Mesenchymal stem cell (in vitro differentiated cells and primary cell): Measurements from ENCODE around the gene ATAD2B.

ENCODE experiments used
- DNase-seq: peaks from one replicate; pipeline ENCODE4 v3.0.0-alpha.2; 2013
- H2AFZ ChIP-seq: one replicate; pipeline ENCODE4 v1.6.1; 2013; ENCODE audit warnings: low read depth, mild to moderate bottlenecking, control low read depth, inconsistent platforms, low read length, moderate library complexity
- H2AK5ac ChIP-seq: 2 replicates; pipeline ENCODE4 v1.6.1; 2013; ENCODE audit warnings: low read length, moderate library complexity, mild to moderate bottlenecking, inconsistent platforms; ENCODE audit not compliant: severe bottlenecking
- H2BK120ac ChIP-seq: one replicate; pipeline ENCODE4 v1.6.1; 2013; ENCODE audit warnings: low read depth, mild to moderate bottlenecking, inconsistent platforms, low read length, moderate library complexity
- H2BK12ac ChIP-seq, 2 experiments: one replicate each; pipeline ENCODE4 v1.6.1; 2013; ENCODE audit warnings: inconsistent platforms in 2 of 2, low read length in 2 of 2, mild to moderate bottlenecking in 2 of 2, moderate library complexity in 2 of 2, control low read depth in 1 of 2
- H2BK15ac ChIP-seq: one replicate; pipeline ENCODE4 v1.6.1; 2013; ENCODE audit warnings: mild to moderate bottlenecking, low read depth, inconsistent platforms; ENCODE audit not compliant: poor library complexity, severe bottlenecking
- H2BK5ac ChIP-seq: 2 replicates; pipeline ENCODE4 v1.6.1; 2013; ENCODE audit warnings: low read depth, mild to moderate bottlenecking, low read length, control low read depth, inconsistent platforms; ENCODE audit not compliant: poor library complexity, severe bottlenecking
- H3K14ac ChIP-seq, 2 experiments: one replicate each; pipeline ENCODE4 v1.6.1; 2013; ENCODE audit warnings: inconsistent platforms in 2 of 2, low read length in 2 of 2, control low read depth in 1 of 2, mild to moderate bottlenecking in 1 of 2, moderate library complexity in 1 of 2
- H3K18ac ChIP-seq, 2 experiments: one replicate each; pipeline ENCODE4 v1.6.1; 2013; ENCODE audit warnings: inconsistent platforms in 2 of 2, low read length in 2 of 2, control low read depth in 1 of 2, low read depth in 1 of 2, mild to moderate bottlenecking in 1 of 2
- H3K23ac ChIP-seq, 2 experiments: one replicate each; pipeline ENCODE4 v1.6.1; 2013; ENCODE audit warnings: inconsistent platforms in 2 of 2, low read length in 2 of 2, mild to moderate bottlenecking in 2 of 2, moderate library complexity in 2 of 2, control low read depth in 1 of 2
- H3K27ac ChIP-seq: 2 replicates; pipeline ENCODE4 v1.5.1; 2013; ENCODE audit warnings: mild to moderate bottlenecking, moderate library complexity, low read length, control low read depth, inconsistent platforms; ENCODE audit not compliant: poor library complexity, severe bottlenecking
- H3K27me3 ChIP-seq, 2 experiments: 2 replicates each; pipeline versions ENCODE4 v1.6.1 to v1.7.0; 2013; ENCODE audit warnings: low read length in 2 of 2, mild to moderate bottlenecking in 2 of 2, moderate library complexity in 2 of 2, control low read depth in 1 of 2, inconsistent platforms in 1 of 2; ENCODE audit not compliant: control insufficient read depth in 1 of 2, insufficient read depth in 1 of 2
- H3K36me3 ChIP-seq, 2 experiments: 2 replicates each; pipeline versions ENCODE4 v1.6.1 to v1.7.0; 2013; ENCODE audit warnings: low read length in 2 of 2, control low read depth in 1 of 2, inconsistent platforms in 1 of 2, low read depth in 1 of 2, mild to moderate bottlenecking in 1 of 2; ENCODE audit not compliant: insufficient read depth in 2 of 2, control insufficient read depth in 1 of 2
- H3K4ac ChIP-seq, 2 experiments: one replicate each; pipeline ENCODE4 v1.6.1; 2013; ENCODE audit warnings: inconsistent platforms in 2 of 2, low read length in 2 of 2, mild to moderate bottlenecking in 2 of 2, moderate library complexity in 2 of 2, control low read depth in 1 of 2, low read depth in 1 of 2
- H3K4me1 ChIP-seq: 2 replicates; pipeline ENCODE4 v1.6.1; 2013; ENCODE audit warnings: low read depth, low read length, control low read depth; ENCODE audit not compliant: control insufficient read depth, insufficient read depth
- H3K4me2 ChIP-seq: 2 replicates; pipeline ENCODE4 v1.6.1; 2013; ENCODE audit warnings: low read length, mild to moderate bottlenecking, inconsistent platforms; ENCODE audit not compliant: poor library complexity, severe bottlenecking
- H3K4me3 ChIP-seq, 2 experiments: 2 replicates each; pipeline versions ENCODE4 v1.5.1 to v1.7.0; 2013; ENCODE audit warnings: low read length in 2 of 2, mild to moderate bottlenecking in 2 of 2, control low read depth in 1 of 2, low read depth in 1 of 2; ENCODE audit not compliant: insufficient read depth in 1 of 2
- H3K79me1 ChIP-seq: replicated peaks from 2 replicates; pipeline ENCODE4 v1.6.1; 2013; ENCODE audit warnings: mild to moderate bottlenecking, control low read depth, low read length, inconsistent platforms; ENCODE audit not compliant: poor library complexity, severe bottlenecking
- H3K9ac ChIP-seq: 2 replicates; pipeline ENCODE4 v1.7.0; 2013; ENCODE audit warnings: mild to moderate bottlenecking, low read length, moderate library complexity
- H3K9me3 ChIP-seq: 2 replicates; pipeline ENCODE4 v1.7.0; 2013; ENCODE audit warnings: mild to moderate bottlenecking, low read length; ENCODE audit not compliant: control insufficient read depth
- H4K8ac ChIP-seq: one replicate; pipeline ENCODE4 v1.6.1; 2013; ENCODE audit warnings: inconsistent platforms, mild to moderate bottlenecking, low read length, moderate library complexity
- H4K91ac ChIP-seq: one replicate; pipeline ENCODE4 v1.6.1; 2013; ENCODE audit warnings: mild to moderate bottlenecking, low read length, inconsistent platforms
- WGBS: methylation state at CpG from one replicate; pipeline ENCODE4 v1.1.7; 2013; ENCODE audit warnings: mixed read lengths; 5-methylcytosine and 5-hydroxymethylcytosine counted together

Gene ATAD2B

GRCh38 chr2:23793476-23793875 lies 133.4 kb downstream of the ATAD2B start:
- no peak overlapping the region for H2BK5ac ChIP-seq

GRCh38 chr2:23791030-23791429 lies 135.9 kb downstream of the ATAD2B start:
- H3K4me1 ChIP-seq: no peaks in the 10 kb centered on the region

More at GRCh38 chr2:23793476-23793875, 133.4 kb downstream of the ATAD2B start:
- no peak overlapping the region for H3K27ac ChIP-seq
- no peak overlapping the region for H3K4me2 ChIP-seq
- no peak overlapping the region for H2AFZ ChIP-seq
- H3K14ac ChIP-seq: no peak overlapping the region
- H2AK5ac ChIP-seq: no peak overlapping the region
- H2BK12ac ChIP-seq: no peak overlapping the region
- no peak overlapping the region for H3K4me3 ChIP-seq
- H3K4me1 ChIP-seq: no peaks in the 10 kb centered on the region
- WGBS: 90% methylated on average over 2 of the region's 2 CpGs
- no peaks in the 10 kb centered on the region for H3K9me3 ChIP-seq
- H3K4ac ChIP-seq: no peak overlapping the region
- no peak overlapping the region for H2BK15ac ChIP-seq
- peaks cover 0 to 25% of the 10 kb centered on the region in 2 experiments for H3K36me3 ChIP-seq
- DNase-seq: no peak
- H3K23ac ChIP-seq: no peak overlapping the region
- H4K91ac ChIP-seq: no peak overlapping the region
- no peak overlapping the region for H3K9ac ChIP-seq
- H2BK120ac ChIP-seq: no peak overlapping the region
- H3K18ac ChIP-seq: no peak overlapping the region
- no peaks in the 10 kb centered on the region for H3K27me3 ChIP-seq
- no peak overlapping the region for H4K8ac ChIP-seq
- no peaks in the 10 kb centered on the region for H3K79me1 ChIP-seq

GRCh38 chr2:23789012-23789411 lies 137.9 kb downstream of the ATAD2B start:
- H3K27ac ChIP-seq: no peak overlapping the region
- no peak overlapping the region for H2BK5ac ChIP-seq
- no peaks in the 10 kb centered on the region for H3K9me3 ChIP-seq
- H3K14ac ChIP-seq: no peak overlapping the region
- no peak overlapping the region for H2AFZ ChIP-seq
- DNase-seq: no peak
- no peak overlapping the region for H4K8ac ChIP-seq
- no peak overlapping the region for H2BK12ac ChIP-seq
- H2AK5ac ChIP-seq: no peak overlapping the region
- no peak overlapping the region for H3K9ac ChIP-seq
- no peak overlapping the region for H3K4ac ChIP-seq
- no peak overlapping the region for H3K4me3 ChIP-seq
- H3K4me1 ChIP-seq: no peaks in the 10 kb centered on the region
- no peak overlapping the region for H2BK120ac ChIP-seq
- H3K18ac ChIP-seq: no peak overlapping the region
- no peak overlapping the region for H3K23ac ChIP-seq
- no peak overlapping the region for H4K91ac ChIP-seq
- no peak overlapping the region for H3K4me2 ChIP-seq
- H3K36me3 ChIP-seq: peaks cover 0 to 40% of the 10 kb centered on the region in 2 experiments
- no peaks in the 10 kb centered on the region for H3K79me1 ChIP-seq
- WGBS: 97% methylated on average over 1 of the region's 1 CpG
- no peaks in the 10 kb centered on the region for H3K27me3 ChIP-seq
- no peak overlapping the region for H2BK15ac ChIP-seq

More at GRCh38 chr2:23791030-23791429, 135.9 kb downstream of the ATAD2B start:
- Histone ChIP-seq H3K27me3 (no peaks in the 10 kb centered on the region), H2BK15ac (no peak overlapping the region), H2BK120ac (no peak overlapping the region), H3K23ac (no peak overlapping the region), H2BK12ac (no peak overlapping the region), H2AK5ac (no peak overlapping the region), H3K27ac (peak overlapping the region; percentile 49), H3K14ac (no peak overlapping the region), H2AFZ (no peak overlapping the region), H2BK5ac (no peak overlapping the region), H3K18ac (no peak overlapping the region), H3K79me1 (no peaks in the 10 kb centered on the region), H3K9me3 (no peaks in the 10 kb centered on the region), H4K91ac (no peak overlapping the region), H3K4me3 (no peak overlapping the region), H3K4me2 (no peak overlapping the region), H4K8ac (no peak overlapping the region), H3K36me3 (peaks cover 0 to 21% of the 10 kb centered on the region in 2 experiments), H3K4ac (no peak overlapping the region), H3K9ac (no peak overlapping the region)
- DNase-seq: peak; percentile 70

- Histone ChIP-seq H3K4me3 (no peak overlapping the region), H3K27me3 (no peaks in the 10 kb centered on the region), H3K27ac (no peak overlapping the region), H3K9ac (no peak overlapping the region), H3K18ac (no peak overlapping the region), H2BK120ac (no peak overlapping the region), H2BK12ac (no peak overlapping the region), H3K4me2 (no peak overlapping the region), H3K14ac (no peak overlapping the region), H3K9me3 (no peaks in the 10 kb centered on the region), H2AFZ (no peak overlapping the region), H3K23ac (no peak overlapping the region), H4K8ac (no peak overlapping the region), H3K4me1 (no peaks in the 10 kb centered on the region), H3K36me3 (peaks cover 0 to 40% of the 10 kb centered on the region in 2 experiments), H4K91ac (no peak overlapping the region), H3K79me1 (no peaks in the 10 kb centered on the region), H3K4ac (no peak overlapping the region), H2BK15ac (no peak overlapping the region), H2BK5ac (no peak overlapping the region), H2AK5ac (no peak overlapping the region)
- DNase-seq: no peak
- 85% methylated on average over 1 of the region's 1 CpG for WGBS
Observed at GRCh38 chr2:23788100-23788499, 138.8 kb downstream of the ATAD2B start.
